Calu3 (cell line): ENCODE results near the gene DGKZ. TPM values are rescaled to one million over a fixed set of nuclear protein-coding genes. Genes with fewer than 3 reads are reported as not detected.

Experiments
- BruUV-seq: library from RNA; stranded (reverse); fragments of 400-500 nt; replicated peaks from 2 replicates; lab custom pipeline; 2021; lab: Mats Ljungman, UMichigan
- CTCF ChIA-PET: fragments of 300-600 bp; sonication (Branson Sonifier 250); formaldehyde crosslinking; loops from one replicate; lab custom pipeline; 2022; ENCODE audit warnings: antibody characterized with exemption; lab: Charles Lee
- DNase-seq: peaks from one replicate; pipeline ENCODE4 v3.0.0; 2022
- H3K27ac Mint-ChIP-seq: one replicate; pipeline ENCODE4 v1.8.0; 2022; ENCODE audit warnings: mixed read lengths; ENCODE audit not compliant: unreplicated experiment
- H3K27me3 Mint-ChIP-seq: one replicate; pipeline ENCODE4 v1.8.0; 2022; ENCODE audit warnings: mixed read lengths; ENCODE audit not compliant: unreplicated experiment
- H3K36me3 Mint-ChIP-seq: one replicate; pipeline ENCODE4 v1.8.0; 2022; ENCODE audit warnings: mild to moderate bottlenecking, moderate library complexity, mixed read lengths; ENCODE audit not compliant: insufficient read depth, unreplicated experiment
- H3K4me1 Mint-ChIP-seq: one replicate; pipeline ENCODE4 v1.8.0; 2022; ENCODE audit warnings: mild to moderate bottlenecking, low read depth, mixed read lengths; ENCODE audit not compliant: unreplicated experiment
- H3K4me3 Mint-ChIP-seq: one replicate; pipeline ENCODE4 v1.8.0; 2022; ENCODE audit warnings: mild to moderate bottlenecking, low read depth, moderate library complexity, mixed read lengths; ENCODE audit not compliant: unreplicated experiment
- H3K9me3 Mint-ChIP-seq: one replicate; pipeline ENCODE4 v1.8.0; 2022; ENCODE audit warnings: low read depth, mixed read lengths; ENCODE audit not compliant: unreplicated experiment
- intact Hi-C: fragments of 100-400 bp; cut with micrococcal nuclease; formaldehyde crosslinking; loops from one replicate; pipeline ENCODE4 v1.10.0; 2022; ENCODE audit not compliant: unreplicated experiment
- total RNA-seq: library from RNA; stranded (reverse); gene quantifications from 2 replicates; pipeline ENCODE4 v1.2.3, GENCODE V29; 2022
- TF ChIP-seq, protein P1 (sequence below): fragments of 200-600 bp; IDR thresholded peaks from one replicate; pipeline ENCODE4 v1.8.0; 2022; ENCODE audit warnings: antibody characterized with exemption; ENCODE audit not compliant: unreplicated experiment

The DGKZ gene
- total RNA-seq, 1 experiment from 2014 or later: 38.0 TPM

DNA sequence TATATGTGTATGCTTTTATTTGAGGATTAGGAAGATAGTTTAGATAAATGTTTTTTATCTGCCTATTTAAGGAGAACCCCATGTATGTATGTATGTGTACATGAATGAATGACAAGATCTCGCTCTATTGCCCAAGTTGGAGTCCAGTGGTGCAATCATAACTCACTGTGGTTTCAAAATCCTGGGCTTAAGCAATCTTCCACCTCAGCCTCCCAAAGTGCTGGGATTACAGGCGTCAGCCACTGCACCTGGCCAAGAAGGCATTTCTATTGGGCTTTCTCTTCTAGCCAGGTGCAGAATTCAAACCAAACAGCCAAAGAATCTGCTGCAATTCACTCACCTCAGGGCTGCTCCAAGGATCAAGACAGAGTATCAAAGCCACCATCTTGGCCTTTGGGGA lies 25.5 kb upstream of the DGKZ start:
- intact Hi-C loops: no loop called here
- Mint-ChIP-seq H3K4me3 (no peak overlapping the region), H3K36me3 (no peaks in the 10 kb centered on the region), H3K4me1 (peaks cover 12% of the 10 kb centered on the region), H3K27me3 (peaks cover 35% of the 10 kb centered on the region), H3K27ac (no peak overlapping the region), H3K9me3 (no peaks in the 10 kb centered on the region)
- no peak for DNase-seq
- no TSS peak for BruUV-seq
- CTCF ChIA-PET: no interaction called here
- TF ChIP-seq, protein P1, sequence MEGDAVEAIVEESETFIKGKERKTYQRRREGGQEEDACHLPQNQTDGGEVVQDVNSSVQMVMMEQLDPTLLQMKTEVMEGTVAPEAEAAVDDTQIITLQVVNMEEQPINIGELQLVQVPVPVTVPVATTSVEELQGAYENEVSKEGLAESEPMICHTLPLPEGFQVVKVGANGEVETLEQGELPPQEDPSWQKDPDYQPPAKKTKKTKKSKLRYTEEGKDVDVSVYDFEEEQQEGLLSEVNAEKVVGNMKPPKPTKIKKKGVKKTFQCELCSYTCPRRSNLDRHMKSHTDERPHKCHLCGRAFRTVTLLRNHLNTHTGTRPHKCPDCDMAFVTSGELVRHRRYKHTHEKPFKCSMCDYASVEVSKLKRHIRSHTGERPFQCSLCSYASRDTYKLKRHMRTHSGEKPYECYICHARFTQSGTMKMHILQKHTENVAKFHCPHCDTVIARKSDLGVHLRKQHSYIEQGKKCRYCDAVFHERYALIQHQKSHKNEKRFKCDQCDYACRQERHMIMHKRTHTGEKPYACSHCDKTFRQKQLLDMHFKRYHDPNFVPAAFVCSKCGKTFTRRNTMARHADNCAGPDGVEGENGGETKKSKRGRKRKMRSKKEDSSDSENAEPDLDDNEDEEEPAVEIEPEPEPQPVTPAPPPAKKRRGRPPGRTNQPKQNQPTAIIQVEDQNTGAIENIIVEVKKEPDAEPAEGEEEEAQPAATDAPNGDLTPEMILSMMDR: no peak

DNA sequence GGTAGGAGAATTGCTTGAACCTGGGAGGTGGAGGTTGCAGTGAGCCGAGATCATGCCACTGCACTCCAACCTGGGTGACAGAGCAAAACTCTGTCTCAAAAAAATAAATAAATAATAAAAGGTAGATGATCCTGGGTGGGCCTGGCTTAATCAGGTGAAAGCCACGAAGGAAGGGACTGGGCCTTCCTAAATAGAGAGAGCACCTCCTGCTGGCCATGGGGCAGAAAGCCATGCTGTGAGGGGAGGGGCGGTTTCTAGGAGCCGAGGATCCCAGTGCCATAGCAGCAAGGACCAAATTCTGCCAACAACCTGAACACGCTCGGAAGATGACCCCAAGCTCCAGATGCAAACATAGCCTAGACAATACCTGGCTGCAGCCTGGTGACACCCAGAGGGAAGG lies 24.5 kb upstream of the DGKZ start:
- H3K27me3 Mint-ChIP-seq: peaks cover 45% of the 10 kb centered on the region
- H3K4me3 Mint-ChIP-seq: no peak overlapping the region
- DNase-seq: no peak
- intact Hi-C loops: no loop called here
- no peaks in the 10 kb centered on the region for H3K9me3 Mint-ChIP-seq
- peaks cover 16% of the 10 kb centered on the region for H3K4me1 Mint-ChIP-seq
- TF ChIP-seq, protein P1: no peak
- CTCF ChIA-PET: no interaction called here
- no TSS peak for BruUV-seq
- no peak overlapping the region for H3K27ac Mint-ChIP-seq
- no peaks in the 10 kb centered on the region for H3K36me3 Mint-ChIP-seq

DNA sequence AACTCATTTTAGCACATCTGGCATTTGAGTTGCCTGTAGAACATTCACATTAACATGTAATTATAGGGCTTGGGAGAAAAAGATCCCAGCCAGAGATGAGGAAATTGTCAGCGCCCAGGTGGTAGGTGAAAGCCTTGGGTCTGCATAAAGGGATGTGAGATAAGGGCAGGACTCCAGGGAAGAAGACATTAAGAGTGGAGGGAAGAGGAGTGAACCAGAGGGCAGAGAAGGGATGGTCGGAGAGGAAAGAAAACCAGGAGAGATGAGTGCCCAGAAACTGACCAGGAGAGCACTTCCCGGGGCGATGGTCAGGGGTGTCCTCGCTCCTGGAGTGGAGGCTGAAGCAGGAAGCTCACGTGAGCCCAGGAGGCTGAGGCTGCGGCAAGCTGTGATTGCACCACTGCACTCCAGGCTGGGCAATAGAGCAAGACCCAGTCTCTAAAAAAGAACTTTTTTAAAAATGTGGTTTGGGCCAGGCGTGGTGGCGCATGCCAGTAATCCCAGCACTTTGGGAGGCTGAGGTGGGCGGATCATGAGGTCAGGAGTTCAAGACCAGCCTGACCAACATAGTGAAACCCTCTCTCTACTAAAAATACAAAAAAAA lies 20.3 kb upstream of the DGKZ start:
- Mint-ChIP-seq H3K4me1 (peaks cover 8% of the 10 kb centered on the region), H3K36me3 (no peaks in the 10 kb centered on the region), H3K4me3 (no peak overlapping the region), H3K27ac (no peak overlapping the region), H3K27me3 (peaks cover 66% of the 10 kb centered on the region), H3K9me3 (no peaks in the 10 kb centered on the region)
- intact Hi-C loops: no loop called here
- no peak for DNase-seq
- BruUV-seq: no TSS peak
- TF ChIP-seq, protein P1: no peak
- CTCF ChIA-PET: no interaction called here

DNA sequence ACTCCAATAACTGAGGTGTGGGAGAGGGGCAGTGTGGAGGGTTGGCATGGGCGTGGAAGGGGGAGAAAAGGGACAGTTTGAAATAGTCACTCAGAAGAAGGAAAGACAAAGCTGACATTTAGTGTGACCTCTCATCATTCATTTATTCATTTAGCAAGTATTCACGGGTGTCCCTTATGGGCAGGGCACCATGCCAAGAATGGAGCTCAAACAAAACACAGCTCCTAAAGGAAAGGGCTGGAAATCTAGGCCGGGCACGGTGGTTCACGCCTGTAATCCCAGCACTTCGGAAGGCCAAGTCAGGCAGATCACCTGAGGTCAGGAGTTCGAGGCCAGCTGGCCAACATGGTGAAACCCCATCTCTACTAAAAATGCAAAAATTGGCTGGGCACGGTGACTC lies 19.4 kb upstream of the DGKZ start:
- Mint-ChIP-seq H3K36me3 (no peaks in the 10 kb centered on the region), H3K27ac (no peak overlapping the region), H3K4me3 (no peak overlapping the region), H3K9me3 (no peaks in the 10 kb centered on the region), H3K27me3 (peaks cover 74% of the 10 kb centered on the region), H3K4me1 (peaks cover 8% of the 10 kb centered on the region)
- CTCF ChIA-PET: interaction anchor here (1.3 kb wide), 1 partner anchor 12 kb away, joined by 4 read pairs; no protein-coding TSS in a partner anchor
- intact Hi-C loops: no loop called here
- DNase-seq: no peak
- TF ChIP-seq, protein P1: no peak
- no TSS peak for BruUV-seq
